Measurements from ENCODE around the gene TBC1D5. TPM values are rescaled to one million over a fixed set of nuclear protein-coding genes. Genes with fewer than 3 reads are reported as not detected.

The TBC1D5 gene
- total RNA-seq, 1 experiment from 2014 or later = 59.1 TPM

DNA sequence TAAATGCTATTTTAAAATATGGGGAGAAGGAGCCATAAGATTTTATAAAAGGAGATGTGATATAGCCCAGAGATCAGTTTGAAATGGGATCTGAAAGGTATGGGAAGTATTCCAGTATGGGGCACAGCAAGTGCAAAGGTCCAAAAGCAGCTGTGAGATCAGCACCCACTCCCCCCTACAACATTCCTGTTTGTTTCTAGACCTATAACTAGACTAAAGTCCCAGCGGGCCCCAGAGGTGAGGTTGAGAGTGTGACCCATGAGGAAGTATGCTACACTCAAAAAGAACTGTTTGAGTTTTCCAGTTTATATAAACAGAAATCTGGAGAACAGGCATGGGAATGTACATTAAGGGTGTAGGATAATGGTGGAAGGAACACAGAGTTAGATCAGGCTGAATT lies 152.5 kb downstream of the TBC1D5 start:
- no peak for DNase-seq (ENCODE audit: low read depth)

DNA sequence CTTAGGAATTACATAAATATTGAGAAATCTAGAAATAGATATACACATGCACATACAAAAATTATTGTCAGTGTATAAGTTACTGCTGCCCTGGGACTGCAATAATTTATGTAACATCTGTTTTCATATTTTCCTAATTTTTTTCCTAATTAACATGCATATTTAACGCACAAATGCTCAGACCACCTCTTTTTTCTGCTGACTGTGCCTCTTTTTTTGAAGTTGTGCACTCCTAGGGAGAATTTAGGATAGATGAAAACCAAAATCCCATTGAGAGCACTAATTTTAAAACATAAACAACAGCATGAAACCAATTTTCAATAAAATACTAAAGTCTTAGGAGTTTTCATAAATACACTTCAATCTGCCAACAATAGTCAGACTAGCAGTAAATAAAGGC lies 154.0 kb downstream of the TBC1D5 start:
- DNase-seq (ENCODE audit: low read depth) = no peak

DNA sequence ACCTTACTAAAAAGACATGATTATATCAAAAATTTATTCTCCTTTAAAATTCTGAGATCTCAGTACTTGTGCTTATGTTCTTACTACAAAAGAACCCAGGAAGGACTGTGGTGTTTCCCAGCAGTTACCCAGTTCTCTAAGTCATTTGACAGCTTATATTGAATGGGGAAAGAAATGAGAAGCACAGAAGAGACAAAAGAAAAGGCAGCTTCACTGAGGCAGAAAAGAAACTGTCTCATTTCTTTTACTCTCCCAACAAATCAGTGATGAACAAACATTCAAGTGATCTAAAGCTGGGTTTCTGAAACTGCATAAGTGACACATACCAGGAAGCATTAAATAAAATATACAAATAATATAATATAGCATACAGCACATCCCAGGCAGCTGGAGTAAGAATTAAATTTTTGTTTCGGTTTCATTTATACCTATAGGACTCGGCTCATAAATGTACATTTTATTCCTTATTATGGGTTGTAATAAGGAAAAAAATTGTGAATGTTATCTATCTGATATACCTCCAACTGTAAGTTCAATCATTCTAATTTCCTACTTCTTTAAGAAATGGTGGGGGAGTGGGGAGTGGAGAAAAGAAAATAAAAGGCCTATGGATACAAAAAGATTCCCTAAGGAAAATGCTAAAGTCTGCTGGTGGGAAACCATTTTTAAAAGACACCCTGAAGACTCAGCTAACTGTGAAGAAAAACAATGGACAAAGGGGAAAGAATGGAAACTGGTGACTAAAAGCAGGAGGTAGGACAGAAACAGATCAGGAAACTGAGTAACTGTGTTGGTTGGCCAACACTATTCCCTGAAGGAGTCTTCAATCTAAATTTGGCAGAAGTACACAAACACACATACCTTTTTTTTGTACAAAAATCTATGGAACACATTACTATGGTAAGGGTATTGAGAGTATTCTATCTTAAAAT lies 156.8 kb downstream of the TBC1D5 start:
- DNase-seq (ENCODE audit: low read depth) = no peak

DNA sequence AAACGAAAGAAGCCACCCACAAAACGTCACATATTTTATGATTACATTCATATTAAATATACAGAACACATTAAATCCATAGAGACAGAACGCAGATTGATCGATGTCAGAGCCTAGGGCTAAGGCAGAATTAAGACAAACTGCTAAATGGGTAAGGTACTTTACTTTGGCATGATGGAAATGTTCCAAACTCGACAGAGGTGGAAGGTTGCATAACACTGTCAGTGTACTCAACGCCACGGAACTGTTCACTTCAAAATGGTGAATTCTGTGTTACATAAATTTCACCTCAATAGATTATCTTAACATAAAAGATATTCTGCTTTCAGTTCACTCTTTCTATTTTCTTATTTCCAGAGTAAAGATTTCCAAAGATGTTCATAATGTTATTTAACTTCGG lies 158.4 kb downstream of the TBC1D5 start:
- no peak for DNase-seq (ENCODE audit: low read depth)

DNA sequence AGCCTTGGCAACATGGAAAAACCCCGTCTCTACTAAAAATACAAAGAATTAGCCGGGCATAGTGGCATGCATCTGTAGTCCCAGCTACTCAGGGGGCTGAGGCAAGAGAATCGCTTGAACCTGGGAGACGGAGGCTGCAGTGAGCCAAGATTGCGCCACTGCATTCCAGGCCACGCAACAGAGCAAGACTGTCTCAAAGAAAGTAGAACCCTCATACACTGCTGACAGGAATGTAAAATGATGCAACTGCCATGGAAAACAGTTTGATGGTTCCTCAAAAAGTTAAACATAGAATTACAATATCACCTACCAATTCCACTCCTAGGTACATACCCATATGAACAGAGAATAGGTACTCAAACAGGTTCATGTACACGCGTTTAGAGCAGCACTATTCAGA lies 158.9 kb downstream of the TBC1D5 start:
- no peak for DNase-seq (ENCODE audit: low read depth)

DNA sequence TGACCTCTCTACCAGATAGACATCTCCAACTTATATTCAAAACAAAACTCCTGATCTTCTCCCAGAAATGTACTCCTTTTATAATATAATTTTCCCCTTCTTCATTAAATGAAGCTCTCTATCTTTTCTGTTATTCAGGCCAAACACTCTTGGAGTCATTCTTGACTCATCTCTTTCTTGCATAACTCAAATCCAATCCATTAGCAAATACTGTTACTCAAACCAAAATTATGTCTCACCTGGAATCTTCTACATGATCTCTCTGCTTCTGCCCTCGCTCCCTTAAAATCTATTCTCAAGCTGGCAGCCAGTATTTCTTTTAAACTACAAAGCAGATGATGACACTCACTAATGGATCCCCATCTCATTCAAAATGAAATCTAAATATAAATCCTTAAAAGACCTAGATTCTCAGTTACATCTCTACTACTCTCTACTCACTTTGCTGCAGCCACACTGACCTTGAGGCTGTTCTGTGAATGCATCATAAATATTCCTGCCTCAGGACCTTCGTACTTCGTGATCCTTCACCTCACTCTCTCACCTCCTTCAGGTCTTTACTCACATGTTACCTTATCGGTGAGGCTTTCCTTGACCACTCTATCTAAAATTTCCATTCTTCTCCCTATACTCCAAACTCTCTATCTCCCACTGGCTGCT lies 160.9 kb downstream of the TBC1D5 start:
- no peak for DNase-seq (ENCODE audit: low read depth)

DNA sequence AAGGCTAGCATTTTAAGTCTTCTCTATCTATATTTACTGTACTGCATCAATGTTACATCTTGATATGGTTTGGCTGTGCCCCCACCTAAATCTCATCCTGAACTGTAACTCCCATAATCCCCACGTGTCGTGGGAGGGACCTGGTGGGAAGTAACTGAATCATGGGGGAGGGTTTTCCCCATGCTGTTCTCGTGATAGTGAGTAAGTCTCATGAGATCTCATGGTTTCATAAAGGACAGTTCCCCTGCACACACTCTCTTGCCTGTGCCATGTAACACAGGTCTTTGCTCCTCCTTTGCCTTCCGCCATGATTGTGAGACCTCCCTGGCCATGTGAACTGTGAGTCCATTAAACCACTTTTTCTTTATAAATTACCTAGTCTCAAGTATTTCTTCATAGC lies 161.5 kb downstream of the TBC1D5 start:
- no peak for DNase-seq (ENCODE audit: low read depth)

DNA sequence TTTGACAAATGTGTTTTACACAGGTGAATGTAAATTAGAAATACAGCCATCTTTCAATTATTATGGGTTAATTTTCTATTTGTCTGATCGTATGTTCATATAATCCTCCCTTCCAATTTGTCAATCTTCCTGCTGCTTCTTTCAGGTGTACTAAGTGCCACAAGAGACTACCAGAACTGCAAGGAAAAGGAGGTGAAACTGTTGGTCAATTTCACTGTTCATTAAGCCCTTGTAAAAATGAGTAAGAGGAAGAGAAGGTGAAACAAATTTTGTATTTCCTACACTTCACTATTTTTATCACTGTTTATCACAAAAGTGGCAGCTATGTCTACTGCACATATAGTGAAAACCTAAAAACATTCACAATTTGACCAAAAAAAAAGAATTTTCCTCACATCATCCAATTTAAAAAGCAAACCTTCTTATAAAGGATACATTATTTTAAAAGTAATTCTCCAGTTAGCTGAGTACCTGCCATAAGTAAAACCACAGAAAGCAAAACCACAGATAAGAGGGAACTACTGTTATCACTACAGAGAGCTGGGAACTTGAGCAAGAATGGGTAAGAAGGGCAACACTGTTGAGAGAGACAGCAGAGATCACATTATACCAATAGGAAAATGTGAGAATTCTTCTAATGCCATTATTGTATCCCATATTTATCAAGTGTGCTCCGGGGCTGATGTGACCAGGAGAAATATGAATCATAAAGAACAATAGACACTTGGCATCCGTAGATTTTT lies 163.0 kb downstream of the TBC1D5 start:
- peak; percentile 15 for DNase-seq (ENCODE audit: low read depth)

DNA sequence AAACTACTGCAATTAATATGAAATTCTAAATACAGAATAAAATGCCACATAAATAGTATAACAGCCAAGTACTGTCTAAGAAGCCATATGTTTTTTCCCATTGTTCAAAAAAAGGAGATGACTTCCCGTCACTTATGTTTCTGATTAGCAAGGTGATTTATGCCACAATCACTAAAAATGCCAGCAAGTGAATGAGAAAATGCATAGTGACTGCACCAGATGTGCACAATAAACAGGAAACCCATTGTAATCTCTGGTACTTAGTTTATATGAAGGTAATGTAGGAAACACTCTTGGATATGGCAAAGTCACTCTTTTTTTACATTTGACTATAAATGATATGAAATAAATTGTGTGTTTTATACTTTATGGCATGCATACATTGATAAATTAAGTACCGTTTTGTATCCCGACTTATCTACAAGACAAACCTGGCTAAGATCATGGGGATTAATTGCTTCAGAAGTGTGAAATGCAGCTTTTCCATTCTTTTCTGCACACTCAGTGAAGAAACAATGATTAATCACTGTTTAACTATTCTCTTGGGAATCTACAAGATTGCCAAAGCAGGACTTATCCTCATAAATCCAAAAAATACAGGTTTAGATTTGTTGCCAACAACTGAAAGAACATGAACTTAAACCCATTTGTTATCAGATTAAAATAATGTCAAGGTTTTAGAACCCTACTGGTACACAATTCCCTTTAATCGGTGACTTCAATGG lies 164.5 kb downstream of the TBC1D5 start:
- peak; percentile 5 for DNase-seq (ENCODE audit: low read depth)

DNA sequence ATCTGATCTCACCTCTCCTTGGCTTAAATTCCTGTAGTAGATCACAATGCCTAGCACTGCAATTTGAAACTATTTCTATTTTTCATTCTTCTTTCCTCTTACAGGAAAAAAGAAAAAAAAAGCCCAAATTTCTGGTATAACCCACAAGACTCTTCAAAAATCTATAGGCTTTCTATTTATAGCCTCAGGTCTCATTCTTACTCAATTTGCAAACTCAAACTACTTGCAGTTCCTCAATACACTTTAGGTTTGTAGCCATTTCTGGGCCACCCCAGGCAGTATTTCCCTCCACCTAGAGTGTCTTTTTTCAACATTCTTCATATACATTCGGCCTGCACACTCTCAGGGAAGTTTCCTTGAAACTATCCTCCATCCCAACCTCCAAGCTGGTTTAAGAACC lies 169.0 kb downstream of the TBC1D5 start:
- no peak for DNase-seq (ENCODE audit: low read depth)

DNA sequence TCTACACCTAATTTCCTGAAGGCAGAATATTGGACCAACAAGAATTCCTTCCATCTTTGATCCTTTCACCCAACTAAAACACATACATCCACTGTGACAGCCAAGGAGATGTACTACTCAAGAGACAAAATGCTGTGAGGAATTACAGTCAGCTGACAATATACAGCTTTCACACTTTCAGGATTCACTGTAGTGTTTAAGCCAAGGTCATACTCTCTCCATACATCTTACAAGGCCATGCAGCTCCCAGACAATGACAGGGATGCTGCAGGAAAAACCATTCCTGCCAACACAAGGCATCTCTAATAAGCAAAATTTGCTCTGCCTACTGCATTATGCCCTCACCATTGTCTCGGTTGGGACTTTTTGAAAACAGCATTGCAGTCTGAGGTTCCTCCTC lies 170.7 kb downstream of the TBC1D5 start:
- no peak for DNase-seq (ENCODE audit: low read depth)

DNA sequence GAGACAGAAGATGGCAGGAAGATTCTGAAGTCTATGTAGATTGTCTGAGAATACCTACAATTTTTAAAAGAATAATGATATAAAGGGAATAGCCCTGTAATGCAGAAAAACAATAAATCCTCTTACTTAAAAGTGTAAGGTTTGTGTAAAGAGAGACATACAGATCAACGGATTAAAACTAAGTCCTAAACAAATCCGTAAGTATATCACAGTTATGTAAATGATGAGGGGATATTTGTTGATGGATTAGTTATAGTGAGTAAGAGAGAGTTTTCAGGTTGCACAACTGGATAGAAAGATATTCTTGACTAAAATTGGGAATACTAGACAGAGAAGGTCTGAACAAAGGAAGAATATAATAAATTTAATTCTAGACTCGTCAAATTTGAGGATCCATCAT lies 179.6 kb downstream of the TBC1D5 start:
- no peak for DNase-seq (ENCODE audit: low read depth)

DNA sequence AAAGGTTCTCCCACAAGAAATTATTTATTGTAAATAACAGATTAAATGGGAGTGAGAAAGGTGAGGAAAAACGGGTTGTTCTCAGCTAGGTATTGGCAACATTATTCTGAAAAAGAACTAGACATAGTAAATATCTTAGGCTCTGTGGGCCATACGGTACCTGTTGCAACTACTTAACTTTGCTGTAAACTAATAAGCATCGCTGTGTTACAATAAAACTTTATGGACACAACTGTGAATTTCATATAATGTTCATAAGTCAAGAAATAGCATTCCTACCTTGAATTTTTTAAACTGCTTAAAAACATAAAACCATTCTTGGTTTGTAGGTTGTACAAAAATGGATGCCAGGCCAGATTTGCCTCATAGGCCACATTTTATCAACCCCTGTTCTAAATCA lies 183.9 kb downstream of the TBC1D5 start:
- DNase-seq (ENCODE audit: low read depth) = no peak

DNA sequence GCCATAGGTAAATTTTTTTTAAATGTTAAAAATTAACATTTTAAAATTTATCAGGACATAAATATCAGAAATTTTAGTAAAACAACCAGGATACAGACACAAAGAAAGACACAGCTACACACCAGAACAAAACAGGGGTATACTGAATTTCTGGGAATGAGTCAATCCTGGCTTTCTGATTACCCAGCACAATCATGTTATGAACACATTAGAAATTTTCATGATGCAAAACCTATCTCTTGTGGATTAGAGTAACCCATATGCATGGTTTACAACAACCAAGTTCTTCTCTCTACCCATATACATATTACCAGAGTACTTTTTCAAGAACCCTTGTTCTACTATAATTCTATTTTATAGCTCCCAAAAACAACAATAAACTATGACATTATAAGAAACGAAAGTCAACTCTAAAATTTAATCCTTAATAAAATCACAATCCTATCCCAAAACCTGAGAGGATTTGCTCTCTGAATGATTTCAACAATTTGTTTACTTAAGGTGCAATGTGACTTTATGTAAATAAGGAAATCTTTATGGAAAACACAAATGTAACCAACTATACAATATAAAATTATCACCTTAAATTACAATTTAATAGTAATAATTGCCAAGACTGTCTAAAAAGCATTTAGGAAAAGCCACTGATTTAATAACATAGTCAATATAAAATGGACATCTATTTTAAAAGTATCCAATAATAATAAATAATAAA lies 184.5 kb downstream of the TBC1D5 start:
- DNase-seq (ENCODE audit: low read depth) = no peak

DNA sequence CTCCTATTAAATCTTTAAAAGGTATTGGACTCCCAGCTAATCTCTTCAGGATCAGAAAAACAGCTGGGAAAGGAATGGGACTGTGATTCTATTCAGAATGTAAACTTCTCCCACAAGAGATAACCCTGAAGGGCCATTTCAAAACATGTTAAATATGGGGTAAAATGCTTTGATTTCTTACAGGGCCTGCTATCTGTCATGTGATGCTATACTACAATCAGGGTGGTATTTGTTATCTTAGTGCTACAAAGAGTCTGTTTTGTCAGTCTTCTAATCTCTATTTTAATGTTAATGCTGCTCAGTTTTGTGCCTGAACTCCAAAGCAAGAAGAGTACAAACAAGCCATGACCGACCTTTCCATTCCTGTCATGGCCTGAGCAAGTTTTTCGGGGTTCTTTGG lies 186.9 kb downstream of the TBC1D5 start:
- no peak for DNase-seq (ENCODE audit: low read depth)

DNA sequence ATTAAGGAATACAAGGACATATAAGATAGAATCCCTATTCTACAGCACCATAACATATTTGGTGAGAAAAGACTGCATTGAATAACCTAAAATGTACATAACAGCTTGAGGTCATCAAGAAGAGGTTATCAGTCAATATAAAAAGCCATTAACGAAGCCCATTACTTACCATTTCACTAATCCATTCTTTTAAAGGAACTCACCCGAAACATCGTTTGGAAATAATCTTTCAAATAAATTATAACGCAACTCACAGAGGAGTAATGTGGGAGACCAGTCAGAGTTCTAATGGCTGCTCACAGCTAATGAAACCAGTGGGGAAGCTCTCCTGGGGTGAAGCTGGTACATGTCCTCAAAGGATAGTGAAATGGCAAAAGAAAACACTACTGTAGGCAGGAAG lies 188.4 kb downstream of the TBC1D5 start:
- DNase-seq (ENCODE audit: low read depth) = no peak

DNA sequence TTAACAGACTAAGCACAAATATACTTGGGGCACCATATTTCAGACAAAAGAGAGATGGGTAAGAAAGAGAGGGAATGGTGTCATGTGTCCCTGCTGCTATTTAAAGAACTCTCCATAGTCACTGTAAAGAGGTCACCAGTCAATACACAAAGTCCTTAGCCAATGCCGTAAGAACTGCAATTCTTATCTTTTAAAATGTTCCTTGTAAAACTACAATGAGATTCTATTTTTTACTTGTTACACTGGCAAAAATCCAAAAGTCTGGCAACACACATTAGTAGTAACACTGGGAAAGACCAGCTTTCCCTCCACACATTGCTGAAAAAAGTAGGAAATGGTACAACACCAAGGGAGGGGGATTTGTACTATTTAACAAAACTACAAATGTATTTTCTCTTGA lies 189.4 kb downstream of the TBC1D5 start:
- no peak for DNase-seq (ENCODE audit: low read depth)

DNA sequence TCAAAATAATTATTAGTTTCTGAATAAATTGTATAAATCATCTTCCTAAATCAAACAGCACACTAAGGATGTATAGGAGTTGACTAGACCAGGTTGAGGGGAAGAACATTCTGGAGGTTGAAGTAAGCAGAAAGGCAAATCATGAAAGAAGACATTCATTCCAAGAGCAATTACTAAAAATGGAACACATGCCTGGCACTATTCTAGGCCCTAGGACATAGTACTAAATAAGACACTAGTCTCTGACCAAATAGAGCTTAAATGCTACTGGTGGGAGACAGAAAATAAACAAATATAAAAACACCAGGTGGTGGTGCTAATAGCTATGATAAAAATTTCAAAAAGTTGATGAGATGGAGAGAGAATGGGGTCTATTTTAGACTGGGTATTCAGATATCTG lies 190.1 kb downstream of the TBC1D5 start:
- no peak for DNase-seq (ENCODE audit: low read depth)

DNA sequence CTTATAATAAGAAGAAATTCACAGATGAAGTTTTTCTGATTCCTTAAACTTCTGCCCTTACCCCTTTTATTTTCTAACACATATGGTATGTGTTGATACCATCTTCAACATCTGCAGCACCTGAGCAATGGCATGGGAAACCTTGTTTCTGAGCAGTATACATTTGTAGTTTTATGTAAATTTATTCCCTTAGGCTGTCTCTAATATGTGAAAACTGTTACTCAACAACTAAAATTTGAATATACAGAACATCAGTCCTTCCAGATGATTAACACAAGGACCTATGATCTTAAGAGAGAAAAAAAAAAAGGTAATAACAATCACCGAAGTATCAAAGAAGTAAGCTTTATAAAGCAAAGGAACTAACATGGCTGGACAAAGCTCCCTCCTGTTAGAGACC lies 190.5 kb downstream of the TBC1D5 start:
- DNase-seq (ENCODE audit: low read depth) = no peak

DNA sequence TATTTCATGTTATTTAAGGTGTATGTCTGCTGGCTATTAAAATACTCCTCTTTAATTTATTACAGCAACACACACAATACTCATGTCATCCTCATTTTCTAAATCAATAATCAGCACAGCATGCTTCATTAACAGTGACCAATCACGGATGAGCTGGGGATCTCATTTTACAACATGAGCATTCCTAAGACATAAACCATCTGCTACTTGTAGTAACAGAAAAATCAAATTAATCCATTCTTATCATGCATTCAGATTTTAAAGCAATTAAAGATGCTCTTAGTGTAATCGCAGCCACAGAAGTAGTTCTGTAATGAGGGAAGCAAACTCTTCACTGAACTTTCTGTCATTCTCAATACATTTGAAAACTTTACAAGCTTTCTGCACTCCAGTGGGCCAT lies 191.1 kb downstream of the TBC1D5 start:
- DNase-seq (ENCODE audit: low read depth) = no peak

DNA sequence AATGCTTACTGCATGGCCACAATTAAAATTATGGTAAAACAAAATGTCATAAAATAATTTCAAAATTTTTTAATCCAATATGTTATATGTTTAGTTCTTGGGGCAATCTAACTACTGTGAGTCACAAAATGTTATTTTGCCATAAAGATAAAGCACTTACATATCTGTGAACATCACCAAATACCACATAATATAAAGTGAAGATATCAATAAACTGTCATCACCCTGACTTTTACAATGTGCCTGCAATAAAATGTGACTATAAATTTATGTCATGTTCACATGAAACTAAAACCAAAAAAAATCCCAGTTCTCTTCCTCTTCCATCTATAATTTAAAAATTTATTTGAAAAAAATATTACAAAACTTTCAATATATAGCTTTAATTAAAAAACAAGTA lies 191.8 kb downstream of the TBC1D5 start:
- DNase-seq (ENCODE audit: low read depth) = no peak
